Activated T-cell treated with anti-CD3 and anti-CD28 coated beads, Interleukin-2, amount 50 U/mL, for 72 hours (primary cell): Measurements from ENCODE around the gene OSGIN1. TPM values are rescaled to one million over a fixed set of nuclear protein-coding genes. Genes with fewer than 3 reads are reported as not detected.

Experiments
- ATAC-seq, 2 donors: fragments of 150-1000 bp; cut with Tn5 transposase; replicated peaks in 1 of 2; 2 replicates each; pipeline ENCODE4 v1.10.0; 2021; ENCODE audit warnings: moderate library complexity in 2 of 2, mild to moderate bottlenecking in 1 of 2
- DNase-seq, 2 donors: peaks; one replicate each; pipeline ENCODE4 v3.0.0; 2021 to 2022; ENCODE audit warnings: mixed read lengths in 1 of 2
- H3K27ac Mint-ChIP-seq: one replicate; pipeline ENCODE4 v1.8.0; 2022; ENCODE audit warnings: mild to moderate bottlenecking, moderate library complexity, mixed read lengths
- H3K27me3 Mint-ChIP-seq: one replicate; pipeline ENCODE4 v1.8.0; 2022; ENCODE audit warnings: low read depth, mixed read lengths
- H3K36me3 Mint-ChIP-seq, 2 donors: one replicate each; pipeline ENCODE4 v1.8.0; 2022; ENCODE audit warnings: mixed read lengths in 2 of 2, mild to moderate bottlenecking in 1 of 2; ENCODE audit not compliant: insufficient read depth in 2 of 2
- H3K4me1 Mint-ChIP-seq: one replicate; pipeline ENCODE4 v1.8.0; 2022; ENCODE audit warnings: low read depth, mixed read lengths
- H3K4me3 Mint-ChIP-seq, 2 donors: one replicate each; pipeline ENCODE4 v1.8.0; 2022; ENCODE audit warnings: mild to moderate bottlenecking in 2 of 2, mixed read lengths in 2 of 2, moderate library complexity in 2 of 2
- H3K9me3 Mint-ChIP-seq, 2 donors: one replicate each; pipeline ENCODE4 v1.8.0; 2022; ENCODE audit warnings: mixed read lengths in 2 of 2
- total RNA-seq, 2 donors: library from RNA; stranded (reverse); gene quantifications; one replicate each; pipeline ENCODE4 v1.2.3, GENCODE V29; 2022

Gene OSGIN1
- total RNA-seq, 2 donors from 2014 or later = 0.67 to 2.4 TPM

GRCh38 chr16:83917152-83918120 is 35.6 kb upstream of the OSGIN1 start:
- Mint-ChIP-seq H3K9me3 (peaks cover 0 to 2% of the 10 kb centered on the region in 2 donors), H3K4me3 (no peak overlapping the region), H3K27ac (no peak overlapping the region), H3K27me3 (no peaks in the 10 kb centered on the region), H3K36me3 (peaks cover 0 to 15% of the 10 kb centered on the region in 2 donors), H3K4me1 (no peaks in the 10 kb centered on the region)
- ATAC-seq (no peak), DNase-seq (no peak)

GRCh38 chr16:83920894-83921491 is 32.0 kb upstream of the OSGIN1 start:
- H3K4me3 Mint-ChIP-seq = no peak overlapping the region
- ATAC-seq (no peak), DNase-seq (no peak)
- no peaks in the 10 kb centered on the region for H3K27me3 Mint-ChIP-seq
- H3K36me3 Mint-ChIP-seq = peaks cover 0 to 15% of the 10 kb centered on the region in 2 donors
- H3K9me3 Mint-ChIP-seq = peaks cover 0 to 1% of the 10 kb centered on the region in 2 donors
- no peaks in the 10 kb centered on the region for H3K4me1 Mint-ChIP-seq
- no peak overlapping the region for H3K27ac Mint-ChIP-seq

GRCh38 chr16:83923581-83924365 is 29.3 kb upstream of the OSGIN1 start:
- H3K36me3 Mint-ChIP-seq = peaks cover 0 to 8% of the 10 kb centered on the region in 2 donors
- H3K4me3 Mint-ChIP-seq = no peak overlapping the region
- no peak overlapping the region for H3K27ac Mint-ChIP-seq
- ATAC-seq = no peak
- no peaks in the 10 kb centered on the region for H3K9me3 Mint-ChIP-seq
- H3K27me3 Mint-ChIP-seq = no peaks in the 10 kb centered on the region
- DNase-seq = no peak
- no peaks in the 10 kb centered on the region for H3K4me1 Mint-ChIP-seq

DNA sequence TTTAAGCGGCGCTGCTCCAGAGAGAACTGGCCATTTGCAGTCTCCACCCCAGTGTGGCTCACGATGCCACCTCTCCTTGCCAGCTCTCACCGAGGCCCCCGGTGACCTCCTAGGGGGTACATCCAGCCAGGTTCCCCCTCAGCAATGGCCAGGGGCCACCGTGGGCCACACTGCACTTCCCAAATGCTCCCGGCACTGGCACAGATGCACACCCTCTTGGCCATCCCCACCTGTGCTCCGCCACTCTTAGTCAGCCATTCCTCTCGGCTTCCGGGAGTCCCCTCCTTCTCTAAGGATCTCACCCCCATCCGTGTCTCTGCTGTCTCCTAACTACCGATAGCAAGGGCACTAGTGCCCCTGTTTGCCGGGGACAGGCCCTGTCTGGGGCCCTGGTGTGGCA is 28.4 kb upstream of the OSGIN1 start:
- H3K36me3 Mint-ChIP-seq = peaks cover 0 to 2% of the 10 kb centered on the region in 2 donors
- no peak overlapping the region for H3K27ac Mint-ChIP-seq
- DNase-seq (no peak), ATAC-seq (no peak)
- no peak overlapping the region for H3K4me3 Mint-ChIP-seq
- no peaks in the 10 kb centered on the region for H3K27me3 Mint-ChIP-seq
- H3K4me1 Mint-ChIP-seq = no peaks in the 10 kb centered on the region
- H3K9me3 Mint-ChIP-seq = no peaks in the 10 kb centered on the region

GRCh38 chr16:83925095-83925905 is 27.7 kb upstream of the OSGIN1 start:
- no peak overlapping the region for H3K4me3 Mint-ChIP-seq
- no peak overlapping the region for H3K27ac Mint-ChIP-seq
- ATAC-seq (no peak), DNase-seq (no peak)
- no peaks in the 10 kb centered on the region for H3K27me3 Mint-ChIP-seq
- no peaks in the 10 kb centered on the region for H3K9me3 Mint-ChIP-seq
- H3K4me1 Mint-ChIP-seq = no peaks in the 10 kb centered on the region
- no peaks in the 10 kb centered on the region for H3K36me3 Mint-ChIP-seq

- no peak for ATAC-seq
These were observed 26.9 kb upstream of the OSGIN1 start for GRCh38 chr16:83925957-83926725.

DNA sequence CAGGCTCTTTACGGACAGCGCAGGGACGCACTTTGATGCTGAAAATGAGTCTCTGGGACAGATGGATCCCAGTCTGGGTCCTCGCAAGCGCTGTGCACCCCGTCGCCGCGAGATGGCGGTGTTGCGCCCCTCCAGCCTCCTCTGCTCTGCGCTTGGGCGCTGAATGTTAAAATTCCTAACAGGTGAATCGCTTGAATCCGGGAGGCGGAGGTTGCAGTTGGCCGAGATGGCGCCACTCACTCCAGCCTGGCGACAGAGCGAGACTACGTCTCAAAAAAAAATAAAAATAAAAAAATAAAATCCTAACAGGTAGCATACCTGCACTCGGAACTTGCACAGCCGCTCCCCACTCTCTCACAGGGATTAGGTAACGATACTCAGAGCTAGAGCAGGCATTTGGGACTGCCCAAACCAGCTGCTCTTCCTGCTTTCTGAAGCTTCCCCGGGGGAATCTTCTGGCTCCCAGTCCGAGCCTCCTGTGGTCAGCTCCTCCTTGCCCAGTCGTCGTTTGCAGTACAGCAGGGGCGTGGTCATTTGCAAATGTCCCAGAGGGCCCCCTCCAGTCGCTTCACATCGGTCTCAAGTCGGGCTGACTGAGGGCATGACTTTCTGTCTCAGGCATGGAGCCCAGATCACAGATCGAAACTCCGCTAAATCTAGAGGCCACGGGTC is 26.2 kb upstream of the OSGIN1 start:
- no peaks in the 10 kb centered on the region for H3K4me1 Mint-ChIP-seq
- no peak overlapping the region for H3K4me3 Mint-ChIP-seq
- peak; percentile 63 to 70 for DNase-seq
- H3K27ac Mint-ChIP-seq = no peak overlapping the region
- peak; percentile 71 to 74 for ATAC-seq
- no peaks in the 10 kb centered on the region for H3K36me3 Mint-ChIP-seq
- no peaks in the 10 kb centered on the region for H3K27me3 Mint-ChIP-seq
- no peaks in the 10 kb centered on the region for H3K9me3 Mint-ChIP-seq

More at GRCh38 chr16:83925957-83926725, 26.9 kb upstream of the OSGIN1 start:
- Mint-ChIP-seq H3K36me3 (no peaks in the 10 kb centered on the region), H3K4me1 (no peaks in the 10 kb centered on the region), H3K9me3 (no peaks in the 10 kb centered on the region), H3K27me3 (no peaks in the 10 kb centered on the region), H3K27ac (no peak overlapping the region), H3K4me3 (no peak overlapping the region)
- DNase-seq = no peak

DNA sequence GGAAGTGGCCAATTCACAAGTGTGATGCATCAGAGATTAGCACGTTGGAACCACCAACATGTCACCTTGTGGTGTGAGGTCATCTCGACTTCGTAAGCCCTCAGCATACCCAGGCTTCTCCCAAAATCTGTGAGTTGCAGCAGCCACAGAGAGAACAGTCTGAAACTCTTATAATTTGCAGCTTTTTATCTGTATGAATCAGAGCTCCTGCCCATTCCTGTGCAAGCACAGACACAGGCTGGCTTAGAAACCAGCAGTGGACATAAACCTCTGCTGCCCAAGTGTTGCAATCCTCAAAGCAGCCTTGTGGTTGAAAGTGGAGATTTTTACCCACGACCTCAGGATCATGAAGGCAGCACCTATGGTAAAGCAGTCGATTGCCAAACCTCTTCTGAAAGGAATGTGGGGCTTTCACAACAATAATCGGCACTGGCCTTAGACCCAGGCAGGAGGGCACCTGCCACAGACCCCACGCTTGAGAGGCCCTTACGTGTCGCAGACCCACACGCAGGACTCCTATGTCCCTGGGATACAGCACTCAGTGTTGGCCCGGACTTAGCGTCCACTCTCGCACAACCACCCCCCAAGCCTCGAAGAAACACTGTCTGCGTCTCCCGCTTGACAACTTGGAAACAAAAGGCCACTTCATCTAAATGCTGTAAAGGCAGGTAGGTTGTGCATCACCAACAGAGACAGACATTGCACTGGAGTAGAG is 24.5 kb upstream of the OSGIN1 start:
- Mint-ChIP-seq H3K27me3 (no peaks in the 10 kb centered on the region), H3K4me3 (no peak overlapping the region), H3K27ac (no peak overlapping the region), H3K4me1 (no peaks in the 10 kb centered on the region), H3K36me3 (no peaks in the 10 kb centered on the region), H3K9me3 (no peaks in the 10 kb centered on the region)
- no peak for DNase-seq
- ATAC-seq = no peak

DNA sequence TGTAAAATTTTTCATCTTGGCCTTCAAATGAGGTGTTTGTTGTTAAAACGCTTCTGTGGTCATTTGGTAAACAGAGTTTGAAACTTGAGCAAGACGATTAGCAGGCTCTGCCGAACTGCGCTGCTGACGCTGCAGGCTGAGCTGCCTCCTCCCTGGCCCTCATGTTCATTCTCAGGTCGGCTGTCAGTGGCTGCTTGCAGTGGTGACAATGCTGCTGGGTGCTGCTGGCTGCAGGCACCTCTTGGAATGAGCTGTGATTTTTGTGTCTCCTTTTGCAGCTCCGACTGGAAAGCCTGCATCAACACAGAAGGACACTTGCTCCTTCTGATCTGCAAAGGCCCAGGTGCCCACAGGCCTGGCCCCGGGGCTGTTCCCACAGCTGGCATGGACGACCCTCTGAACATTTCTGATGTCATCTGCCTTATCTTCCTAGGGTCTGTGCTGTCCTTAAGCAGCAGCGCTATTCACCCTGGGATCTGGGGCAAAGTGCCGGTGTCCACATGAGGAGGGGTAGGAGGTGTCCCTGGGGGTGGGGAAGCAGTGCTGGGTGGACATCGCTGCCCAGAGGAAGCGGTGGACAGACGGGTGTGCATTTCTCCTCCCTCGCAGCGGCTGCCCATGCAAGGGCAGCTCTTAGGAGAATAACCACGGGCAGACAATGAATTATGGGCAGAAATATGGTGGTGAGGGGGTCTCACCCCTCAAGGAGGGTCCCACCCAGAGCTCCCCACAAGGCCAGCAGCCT is 23.1 kb upstream of the OSGIN1 start:
- no peak overlapping the region for H3K4me3 Mint-ChIP-seq
- no peaks in the 10 kb centered on the region for H3K4me1 Mint-ChIP-seq
- no peak for ATAC-seq
- H3K27ac Mint-ChIP-seq = no peak overlapping the region
- no peaks in the 10 kb centered on the region for H3K36me3 Mint-ChIP-seq
- H3K27me3 Mint-ChIP-seq = no peaks in the 10 kb centered on the region
- no peak for DNase-seq
- H3K9me3 Mint-ChIP-seq = no peaks in the 10 kb centered on the region

DNA sequence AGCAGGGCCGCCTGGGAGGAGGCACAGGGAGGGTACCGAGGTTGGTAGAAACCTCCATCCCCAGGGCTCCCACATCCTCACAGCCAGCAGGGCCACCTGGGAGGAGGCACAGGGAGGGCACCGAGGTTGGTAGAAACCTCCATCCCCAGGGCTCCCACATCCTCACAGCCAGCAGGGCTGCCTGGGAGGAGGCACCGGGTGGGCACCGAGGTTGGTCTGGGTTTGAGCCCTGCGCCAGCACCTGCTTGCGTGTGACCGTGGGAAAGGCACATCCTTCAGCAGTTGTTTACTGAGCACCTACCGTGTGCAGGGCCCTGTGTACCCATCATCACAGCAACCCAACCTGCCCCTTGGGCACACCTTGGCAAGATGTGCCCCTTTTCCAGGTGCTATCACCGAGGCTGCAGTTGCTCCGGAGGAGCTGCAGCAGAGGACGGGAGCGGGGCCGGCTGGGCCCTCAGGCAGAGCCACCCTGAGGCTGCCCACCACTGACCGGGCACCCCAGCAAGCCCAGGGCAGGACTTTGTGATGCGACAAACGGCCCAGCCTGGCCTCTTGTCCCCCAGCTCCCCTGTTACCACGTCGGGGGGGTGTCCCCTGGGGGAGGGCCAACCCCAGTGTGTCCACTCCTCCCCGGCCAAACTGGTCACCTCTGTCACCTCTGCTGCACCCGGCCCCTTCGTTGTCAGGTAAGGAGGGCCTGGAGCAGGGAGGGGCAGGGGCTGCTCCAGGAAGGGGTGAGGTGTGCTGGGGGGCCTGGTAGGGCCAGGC is 22.1 kb upstream of the OSGIN1 start:
- no peaks in the 10 kb centered on the region for H3K4me1 Mint-ChIP-seq
- no peak overlapping the region for H3K4me3 Mint-ChIP-seq
- no peak for ATAC-seq
- no peaks in the 10 kb centered on the region for H3K9me3 Mint-ChIP-seq
- H3K27me3 Mint-ChIP-seq = no peaks in the 10 kb centered on the region
- no peak overlapping the region for H3K27ac Mint-ChIP-seq
- H3K36me3 Mint-ChIP-seq = no peaks in the 10 kb centered on the region
- DNase-seq = no peak
